H9 (cell line): Measurements from ENCODE around the gene MARCHF10. TPM values are rescaled to one million over a fixed set of nuclear protein-coding genes. Genes with fewer than 3 reads are reported as not detected.

Experiments
- DNase-seq: peaks from one replicate; pipeline ENCODE4 v3.0.0-alpha.2; 2017
- H2AFZ ChIP-seq: one replicate; pipeline ENCODE4 v1.6.1; 2013; ENCODE audit warnings: mild to moderate bottlenecking, low read length, control low read depth, moderate library complexity
- H2AK5ac ChIP-seq: 2 replicates; pipeline ENCODE4 v1.6.1; 2013; ENCODE audit warnings: low read length, control low read depth, mixed read lengths; ENCODE audit not compliant: insufficient read length
- H2BK120ac ChIP-seq: one replicate; pipeline ENCODE4 v1.6.1; 2013; ENCODE audit warnings: low read depth, mild to moderate bottlenecking, low read length, control low read depth, inconsistent platforms; ENCODE audit not compliant: poor library complexity, severe bottlenecking
- H2BK12ac ChIP-seq: 2 replicates; pipeline ENCODE4 v1.6.1; 2013; ENCODE audit warnings: low read length, control low read depth, mixed read lengths, low read depth; ENCODE audit not compliant: insufficient read length
- H2BK15ac ChIP-seq: 2 replicates; pipeline ENCODE4 v1.6.1; 2013; ENCODE audit warnings: low read depth, low read length, control low read depth
- H2BK20ac ChIP-seq: one replicate; pipeline ENCODE4 v1.6.1; 2013; ENCODE audit warnings: low read depth, mild to moderate bottlenecking, low read length, control low read depth, inconsistent platforms; ENCODE audit not compliant: poor library complexity, severe bottlenecking
- H2BK5ac ChIP-seq: 2 replicates; pipeline ENCODE4 v1.6.1; 2013; ENCODE audit warnings: low read length, control low read depth, mixed read lengths; ENCODE audit not compliant: insufficient read length
- H3K14ac ChIP-seq: 2 replicates; pipeline ENCODE4 v1.6.1; 2013; ENCODE audit warnings: low read length, control low read depth; ENCODE audit not compliant: insufficient read depth
- H3K18ac ChIP-seq: 2 replicates; pipeline ENCODE4 v1.6.1; 2013; ENCODE audit warnings: low read depth, mild to moderate bottlenecking, mixed read lengths, low read length, control low read depth; ENCODE audit not compliant: insufficient read length
- H3K23ac ChIP-seq: 2 replicates; pipeline ENCODE4 v1.6.1; 2013; ENCODE audit warnings: low read length, control low read depth, mixed read lengths, low read depth; ENCODE audit not compliant: insufficient read length
- H3K23me2 ChIP-seq: 2 replicates; pipeline ENCODE4 v1.6.1; 2013; ENCODE audit warnings: low read depth, mild to moderate bottlenecking, mixed read lengths, low read length, control low read depth; ENCODE audit not compliant: insufficient read length, poor library complexity, severe bottlenecking
- H3K27ac ChIP-seq: 2 replicates; pipeline ENCODE4 v1.5.1; 2013; ENCODE audit warnings: low read length, control low read depth, mixed read lengths, low read depth; ENCODE audit not compliant: insufficient read length
- H3K27me3 ChIP-seq: 2 replicates; pipeline ENCODE4 v1.6.1; 2013; ENCODE audit warnings: low read length, control low read depth, inconsistent platforms; ENCODE audit not compliant: insufficient read depth
- H3K4ac ChIP-seq: 2 replicates; pipeline ENCODE4 v1.6.1; 2013; ENCODE audit warnings: low read depth, mild to moderate bottlenecking, control low read depth, inconsistent platforms, low read length, moderate library complexity
- H3K4me1 ChIP-seq: 2 replicates; pipeline ENCODE4 v1.6.1; 2013; ENCODE audit warnings: low read length, control low read depth, inconsistent platforms; ENCODE audit not compliant: insufficient read depth
- H3K4me2 ChIP-seq: 2 replicates; pipeline ENCODE4 v1.6.1; 2013; ENCODE audit warnings: low read length, control low read depth, mixed read lengths; ENCODE audit not compliant: insufficient read length, insufficient read depth
- H3K56ac ChIP-seq: 2 replicates; pipeline ENCODE4 v1.6.1; 2013; ENCODE audit warnings: low read depth, mild to moderate bottlenecking, mixed read lengths, low read length, control low read depth; ENCODE audit not compliant: insufficient read length
- H3K79me1 ChIP-seq: 2 replicates; pipeline ENCODE4 v1.6.1; 2013; ENCODE audit warnings: low read depth, mild to moderate bottlenecking, moderate library complexity, low read length, control low read depth, inconsistent platforms; ENCODE audit not compliant: insufficient read depth, poor library complexity, severe bottlenecking
- H3K79me2 ChIP-seq: 2 replicates; pipeline ENCODE4 v1.6.1; 2013; ENCODE audit warnings: low read length, control low read depth, inconsistent platforms; ENCODE audit not compliant: insufficient read depth
- H3K9ac ChIP-seq: 2 replicates; pipeline ENCODE4 v1.6.1; 2013; ENCODE audit warnings: low read length, control low read depth, mixed read lengths; ENCODE audit not compliant: insufficient read length; ENCODE audit errors: extremely low read depth
- H3K9me3 ChIP-seq: one replicate; pipeline ENCODE4 v1.6.1; 2013; ENCODE audit warnings: low read depth, low read length, inconsistent platforms; ENCODE audit not compliant: control insufficient read depth
- H3T11ph ChIP-seq: one replicate; pipeline ENCODE4 v1.6.1; 2013; ENCODE audit warnings: mild to moderate bottlenecking, low read length, control low read depth, inconsistent platforms
- H4K20me1 ChIP-seq: one replicate; pipeline ENCODE4 v1.6.1; 2013; ENCODE audit not compliant: control insufficient read depth, insufficient read length, insufficient read depth
- H4K5ac ChIP-seq: 2 replicates; pipeline ENCODE4 v1.6.1; 2013; ENCODE audit warnings: low read depth, mild to moderate bottlenecking, mixed read lengths, low read length, control low read depth; ENCODE audit not compliant: insufficient read length
- H4K8ac ChIP-seq: replicated peaks from 2 replicates; pipeline ENCODE4 v1.6.1; 2013; ENCODE audit warnings: low read length, control low read depth, mixed read lengths, low read depth; ENCODE audit not compliant: insufficient read length
- H4K91ac ChIP-seq: 2 replicates; pipeline ENCODE4 v1.6.1; 2013; ENCODE audit warnings: low read depth, mild to moderate bottlenecking, moderate library complexity, mixed read lengths, low read length, control low read depth; ENCODE audit not compliant: insufficient read length
- H3K27ac Mint-ChIP-seq, 3 experiments: 2 replicates in 2 of 3; 3 replicates in 1 of 3; pipeline ENCODE4 v1.8.0; 2020 to 2021; ENCODE audit warnings: mixed read lengths in 3 of 3, mild to moderate bottlenecking in 1 of 3, moderate library complexity in 1 of 3
- H3K27me3 Mint-ChIP-seq: 2 replicates; pipeline ENCODE4 v1.8.0; 2021; ENCODE audit warnings: low read depth, mild to moderate bottlenecking, moderate library complexity, mixed read lengths
- H3K36me3 Mint-ChIP-seq, 3 experiments: 2 replicates in 2 of 3; 3 replicates in 1 of 3; pipeline ENCODE4 v1.8.0; 2020 to 2021; ENCODE audit warnings: low read depth in 3 of 3, mixed read lengths in 3 of 3; ENCODE audit not compliant: insufficient read depth in 1 of 3
- H3K4me1 Mint-ChIP-seq, 2 experiments: 2 replicates each; pipeline ENCODE4 v1.8.0; 2020; ENCODE audit warnings: mixed read lengths in 2 of 2
- H3K4me3 Mint-ChIP-seq, 2 experiments: 2 replicates in 1 of 2; 3 replicates in 1 of 2; pipeline ENCODE4 v1.8.0; 2020 to 2021; ENCODE audit warnings: mild to moderate bottlenecking in 2 of 2, mixed read lengths in 2 of 2, moderate library complexity in 1 of 2
- H3K9me3 Mint-ChIP-seq, 2 experiments: 2 replicates in 1 of 2; 3 replicates in 1 of 2; pipeline ENCODE4 v1.8.0; 2020; ENCODE audit warnings: mild to moderate bottlenecking in 2 of 2, mixed read lengths in 2 of 2, moderate library complexity in 1 of 2
- CTCF ChIP-seq: fragments of 200-600 bp; sonication (generic); conservative IDR thresholded peaks from 3 replicates; pipeline ENCODE4 v1.8.0; 2021; ENCODE audit warnings: antibody characterized with exemption, mild to moderate bottlenecking
- WGBS: extraction: QIAGEN DNeasy Blood & Tissue Kit; methylation state at CpG from one replicate; pipeline ENCODE4 v1.1.7; 2013; ENCODE audit warnings: missing lambda C conversion rate, low lambda C conversion rate, mixed read lengths; ENCODE audit not compliant: insufficient read length; ENCODE audit errors: extremely low coverage; 5-methylcytosine and 5-hydroxymethylcytosine counted together
- total RNA-seq: library from RNA; stranded (reverse); gene quantifications from 2 replicates; pipeline ENCODE4 v1.2.1, GENCODE V29; 2021

The MARCHF10 gene
- total RNA-seq, 1 experiment from 2014 or later = not detected

- DNase-seq = no peak
- no peak for TF ChIP-seq CTCF
- H2BK15ac ChIP-seq = no peak overlapping the region
Observed at GRCh38 chr17:62719586-62719985, 88.5 kb downstream of the MARCHF10 start.

More at GRCh38 chr17:62719586-62719985, 88.5 kb downstream of the MARCHF10 start:
- Histone ChIP-seq H3K14ac (no peak overlapping the region), H3K23me2 (no peaks in the 10 kb centered on the region), H2AFZ (no peak overlapping the region), H3K79me1 (no peaks in the 10 kb centered on the region), H3K9me3 (no peaks in the 10 kb centered on the region), H3K18ac (no peak overlapping the region), H4K20me1 (no peaks in the 10 kb centered on the region), H2BK5ac (no peak overlapping the region), H2BK120ac (no peak overlapping the region), H2BK20ac (no peak overlapping the region), H3K4me2 (no peak overlapping the region), H3K56ac (no peak overlapping the region), H3K9ac (no peak overlapping the region), H2BK12ac (no peak overlapping the region), H3K4me1 (peaks cover 3% of the 10 kb centered on the region; the same call in 1 of the 2 replicates), H3T11ph (no peak overlapping the region), H3K79me2 (no peaks in the 10 kb centered on the region), H3K4ac (no peak overlapping the region), H4K5ac (no peak overlapping the region), H3K27me3 (no peaks in the 10 kb centered on the region), H4K91ac (no peak overlapping the region), H4K8ac (no peak overlapping the region), H3K27ac (no peak overlapping the region), H2AK5ac (no peak overlapping the region), H3K23ac (no peak overlapping the region)
- Mint-ChIP-seq H3K4me1 (peaks cover 21% of the 10 kb centered on the region in 2 experiments), H3K27ac (no peak overlapping the region), H3K27me3 (peaks cover 4% of the 10 kb centered on the region), H3K4me3 (no peak overlapping the region), H3K9me3 (no peaks in the 10 kb centered on the region), H3K36me3 (no peaks in the 10 kb centered on the region)
- WGBS = no CpG with 5 or more reads among the region's 1 CpG
